ENCODE results near the gene LIMCH1. TPM values are rescaled to one million over a fixed set of nuclear protein-coding genes. Genes with fewer than 3 reads are reported as not detected.

LIMCH1 gene
- total RNA-seq, 1 donor from 2014 or later, result 6.8 TPM

GRCh38 chr4:41620594-41621256 is 82.8 kb downstream of the LIMCH1 start:
- no peak overlapping the region for H3K4me3 ChIP-seq (ENCODE audit: low read depth, low read length)
- no peaks in the 10 kb centered on the region for H3K36me3 ChIP-seq (ENCODE audit: control insufficient read depth, insufficient read depth, low read length)
- H3K27me3 ChIP-seq (ENCODE audit: control insufficient read depth, insufficient read depth, low read length), result no peaks in the 10 kb centered on the region
- DNase-seq (ENCODE audit: low read depth) (no peak), FAIRE-seq (no peak)
- TF ChIP-seq CTCF (IDR thresholded peaks at IDR 0.05; ENCODE audit: insufficient read depth, low read length, severe bottlenecking), result no peak

GRCh38 chr4:41622787-41623186 is 84.8 kb downstream of the LIMCH1 start:
- TF ChIP-seq CTCF (IDR thresholded peaks at IDR 0.05; ENCODE audit: insufficient read depth, low read length, severe bottlenecking), result no peak
- no peak overlapping the region for H3K4me3 ChIP-seq (ENCODE audit: low read depth, low read length)
- FAIRE-seq (no peak), DNase-seq (ENCODE audit: low read depth) (no peak)
- no peaks in the 10 kb centered on the region for H3K27me3 ChIP-seq (ENCODE audit: control insufficient read depth, insufficient read depth, low read length)
- H3K36me3 ChIP-seq (ENCODE audit: control insufficient read depth, insufficient read depth, low read length), result no peaks in the 10 kb centered on the region

- no peak for TF ChIP-seq CTCF (IDR thresholded peaks at IDR 0.05; ENCODE audit: insufficient read depth, low read length, severe bottlenecking)
- no peak for DNase-seq (ENCODE audit: low read depth)
- Histone ChIP-seq H3K36me3 (ENCODE audit: control insufficient read depth, insufficient read depth, low read length) (no peaks in the 10 kb centered on the region), H3K27me3 (ENCODE audit: control insufficient read depth, insufficient read depth, low read length) (no peaks in the 10 kb centered on the region), H3K4me3 (ENCODE audit: low read depth, low read length) (no peak overlapping the region)
- no peak for FAIRE-seq
These were observed 86.8 kb downstream of the LIMCH1 start for GRCh38 chr4:41624765-41625164.

- FAIRE-seq, result no peak
- no peak for DNase-seq (ENCODE audit: low read depth)
- H3K4me3 ChIP-seq (ENCODE audit: low read depth, low read length), result no peak overlapping the region
- TF ChIP-seq CTCF (IDR thresholded peaks at IDR 0.05; ENCODE audit: insufficient read depth, low read length, severe bottlenecking), result no peak
- H3K36me3 ChIP-seq (ENCODE audit: control insufficient read depth, insufficient read depth, low read length), result no peaks in the 10 kb centered on the region
- H3K27me3 ChIP-seq (ENCODE audit: control insufficient read depth, insufficient read depth, low read length), result no peaks in the 10 kb centered on the region
These were observed 87.6 kb downstream of the LIMCH1 start for GRCh38 chr4:41625531-41625930.

- Histone ChIP-seq H3K4me3 (ENCODE audit: low read depth, low read length) (no peak overlapping the region), H3K36me3 (ENCODE audit: control insufficient read depth, insufficient read depth, low read length) (no peaks in the 10 kb centered on the region), H3K27me3 (ENCODE audit: control insufficient read depth, insufficient read depth, low read length) (no peaks in the 10 kb centered on the region)
- FAIRE-seq (no peak), DNase-seq (ENCODE audit: low read depth) (no peak)
- no peak for TF ChIP-seq CTCF (IDR thresholded peaks at IDR 0.05; ENCODE audit: insufficient read depth, low read length, severe bottlenecking)
These were observed 91.0 kb downstream of the LIMCH1 start for GRCh38 chr4:41628936-41629335.

GRCh38 chr4:41631523-41631922 is 93.6 kb downstream of the LIMCH1 start:
- no peaks in the 10 kb centered on the region for H3K27me3 ChIP-seq (ENCODE audit: control insufficient read depth, insufficient read depth, low read length)
- no peak for TF ChIP-seq CTCF (IDR thresholded peaks at IDR 0.05; ENCODE audit: insufficient read depth, low read length, severe bottlenecking)
- no peak for FAIRE-seq
- H3K4me3 ChIP-seq (ENCODE audit: low read depth, low read length), result no peak overlapping the region
- no peaks in the 10 kb centered on the region for H3K36me3 ChIP-seq (ENCODE audit: control insufficient read depth, insufficient read depth, low read length)
- no peak for DNase-seq (ENCODE audit: low read depth)

Data from bronchial epithelial cell (primary cell).